Measurements from ENCODE around the gene ARHGAP45. TPM values are rescaled to one million over a fixed set of nuclear protein-coding genes. Genes with fewer than 3 reads are reported as not detected.

Gene ARHGAP45
- total RNA-seq, 1 donor from 2014 or later: 0.57 TPM

- H3K27me3 Mint-ChIP-seq (ENCODE audit: low read depth): no peaks in the 10 kb centered on the region
- no peaks in the 10 kb centered on the region for H3K9me3 Mint-ChIP-seq (ENCODE audit: low read depth)
- DNase-seq (ENCODE audit: low spot score): no peak
- peaks cover 5% of the 10 kb centered on the region for H3K4me1 Mint-ChIP-seq (ENCODE audit: low read depth)
- H3K27ac Mint-ChIP-seq (ENCODE audit: unreplicated experiment): no peak overlapping the region
- H3K4me3 Mint-ChIP-seq (ENCODE audit: unreplicated experiment): no peak overlapping the region
- TF ChIP-seq CTCF (IDR thresholded peaks at IDR 0.05): no peak
- peaks cover 6% of the 10 kb centered on the region for H3K36me3 Mint-ChIP-seq (ENCODE audit: low read depth)
These were observed 18.9 kb downstream of the ARHGAP45 start for GRCh38 chr19:1085676-1086442.

DNA sequence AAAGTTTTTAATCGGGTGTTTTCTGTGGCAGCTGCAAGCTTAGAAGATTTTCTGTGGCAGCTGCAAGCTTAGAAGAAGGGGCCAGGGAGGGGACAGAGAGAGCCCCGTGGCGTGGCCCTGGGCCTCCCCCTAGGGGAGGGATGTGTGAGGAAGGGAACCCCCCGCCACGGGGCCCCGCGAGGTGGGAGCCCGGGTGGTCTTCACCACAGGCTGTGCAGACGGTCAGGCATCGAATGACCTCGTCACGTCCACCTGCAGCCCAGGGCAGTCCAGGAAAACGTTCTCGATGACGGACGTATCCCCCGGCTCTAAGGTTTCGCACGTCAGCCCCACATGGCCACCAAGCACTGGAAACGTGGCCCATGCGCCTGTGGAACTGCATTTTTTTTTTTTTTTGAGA lies 19.6 kb downstream of the ARHGAP45 start:
- Mint-ChIP-seq H3K4me1 (ENCODE audit: low read depth) (peaks cover 3% of the 10 kb centered on the region), H3K36me3 (ENCODE audit: low read depth) (peaks cover 6% of the 10 kb centered on the region), H3K27me3 (ENCODE audit: low read depth) (no peaks in the 10 kb centered on the region), H3K9me3 (ENCODE audit: low read depth) (no peaks in the 10 kb centered on the region), H3K4me3 (ENCODE audit: unreplicated experiment) (no peak overlapping the region), H3K27ac (ENCODE audit: unreplicated experiment) (no peak overlapping the region)
- no peak for DNase-seq (ENCODE audit: low spot score)
- TF ChIP-seq CTCF (IDR thresholded peaks at IDR 0.05): no peak

DNA sequence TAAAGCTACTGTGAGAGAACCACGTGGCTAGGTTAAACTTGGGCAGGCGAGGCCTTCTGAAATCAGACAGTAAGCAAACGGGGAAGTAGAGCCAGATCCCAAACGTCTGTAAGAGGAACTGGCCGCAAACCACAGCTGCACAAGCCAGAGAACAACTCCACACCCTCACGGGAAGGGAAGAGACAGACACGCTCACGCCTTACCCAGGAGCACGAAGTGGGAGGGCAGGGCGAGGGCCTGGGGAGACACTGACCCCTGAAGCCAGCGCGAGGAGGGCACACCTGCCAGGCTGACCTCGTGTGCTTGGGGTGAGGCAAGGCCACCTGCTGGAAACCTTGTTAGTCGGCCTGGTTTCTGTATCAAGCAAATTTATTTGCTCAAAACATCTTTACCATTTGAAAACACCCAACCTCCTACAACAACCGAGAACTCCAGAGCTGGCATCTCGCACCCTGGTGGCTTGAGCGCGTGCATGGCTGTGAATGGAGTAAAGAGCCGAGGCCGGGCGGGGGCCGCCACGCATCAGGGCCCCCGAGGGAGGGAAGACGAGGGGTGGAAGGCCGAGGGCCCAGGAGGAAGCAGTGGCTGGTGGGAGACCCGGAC lies 20.9 kb downstream of the ARHGAP45 start:
- Mint-ChIP-seq H3K27me3 (ENCODE audit: low read depth) (no peaks in the 10 kb centered on the region), H3K27ac (ENCODE audit: unreplicated experiment) (no peak overlapping the region), H3K4me1 (ENCODE audit: low read depth) (no peaks in the 10 kb centered on the region), H3K9me3 (ENCODE audit: low read depth) (no peaks in the 10 kb centered on the region), H3K36me3 (ENCODE audit: low read depth) (peaks cover 6% of the 10 kb centered on the region), H3K4me3 (ENCODE audit: unreplicated experiment) (no peak overlapping the region)
- no peak for TF ChIP-seq CTCF (IDR thresholded peaks at IDR 0.05)
- no peak for DNase-seq (ENCODE audit: low spot score)

DNA sequence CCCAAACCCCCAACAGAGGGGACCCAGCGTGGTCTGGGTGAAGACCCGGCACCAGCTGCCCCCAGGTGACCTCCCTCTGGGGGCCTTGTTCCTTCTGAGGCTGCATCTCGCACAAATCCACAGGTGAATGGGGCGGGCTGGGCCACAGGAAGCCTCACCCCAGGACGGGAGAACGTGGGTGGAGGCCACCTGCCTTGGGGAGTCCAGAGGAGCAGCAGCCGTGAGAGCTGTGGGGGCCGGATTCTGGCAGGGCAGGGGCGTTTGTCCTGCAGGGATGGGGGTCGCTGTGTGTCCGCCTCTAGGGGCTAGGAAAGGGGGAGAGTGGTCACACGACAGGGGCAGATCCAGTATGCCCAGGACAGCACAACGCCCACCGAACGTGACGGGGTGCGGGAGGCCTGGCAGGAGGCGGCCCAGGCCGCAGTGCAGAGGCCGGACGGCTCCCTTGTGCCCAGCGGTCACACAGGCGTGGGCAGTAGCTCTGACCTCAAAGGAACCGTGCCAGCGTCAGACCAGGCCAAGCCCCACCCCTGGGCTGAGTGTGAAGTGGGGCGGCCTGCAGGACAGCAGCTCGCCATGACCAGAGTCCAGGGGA lies 21.5 kb downstream of the ARHGAP45 start:
- TF ChIP-seq CTCF (IDR thresholded peaks at IDR 0.05): no peak
- no peak overlapping the region for H3K27ac Mint-ChIP-seq (ENCODE audit: unreplicated experiment)
- no peaks in the 10 kb centered on the region for H3K27me3 Mint-ChIP-seq (ENCODE audit: low read depth)
- H3K36me3 Mint-ChIP-seq (ENCODE audit: low read depth): peaks cover 6% of the 10 kb centered on the region
- no peak overlapping the region for H3K4me3 Mint-ChIP-seq (ENCODE audit: unreplicated experiment)
- DNase-seq (ENCODE audit: low spot score): no peak
- H3K4me1 Mint-ChIP-seq (ENCODE audit: low read depth): peaks cover 6% of the 10 kb centered on the region
- H3K9me3 Mint-ChIP-seq (ENCODE audit: low read depth): no peaks in the 10 kb centered on the region

DNA sequence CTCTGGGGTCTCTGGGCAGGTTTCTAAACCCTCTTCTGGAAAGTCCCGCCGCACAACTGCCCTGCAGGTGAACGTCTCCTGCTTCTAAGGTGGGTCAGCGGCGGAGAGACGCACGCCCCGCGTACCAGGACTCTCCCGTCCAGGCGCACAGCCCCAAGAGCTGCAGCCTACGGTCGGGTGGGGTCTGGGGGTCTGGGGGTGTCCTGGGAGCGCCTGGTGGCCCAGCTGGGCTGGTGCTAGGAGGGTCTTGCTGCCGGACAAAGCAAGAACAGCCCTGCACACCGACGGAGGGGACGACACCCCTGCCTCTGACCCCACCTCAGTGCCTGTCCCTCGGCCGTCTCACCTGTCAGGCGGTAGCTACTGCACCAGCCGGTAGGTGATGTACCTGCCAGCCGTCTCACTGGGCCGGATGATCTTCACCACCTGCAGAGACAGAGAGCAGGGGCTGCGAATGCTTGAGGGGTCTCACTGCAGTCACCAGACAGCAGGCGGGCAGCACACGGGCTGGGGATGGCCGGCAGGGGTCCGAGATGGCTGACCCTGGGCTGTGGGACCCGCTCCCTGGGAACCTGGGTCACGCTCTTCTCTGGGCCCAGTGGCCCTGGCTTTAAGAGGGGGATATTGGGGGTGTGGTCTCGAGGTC lies 22.3 kb downstream of the ARHGAP45 start:
- Mint-ChIP-seq H3K36me3 (ENCODE audit: low read depth) (peaks cover 6% of the 10 kb centered on the region), H3K4me1 (ENCODE audit: low read depth) (peaks cover 13% of the 10 kb centered on the region), H3K9me3 (ENCODE audit: low read depth) (no peaks in the 10 kb centered on the region), H3K27me3 (ENCODE audit: low read depth) (no peaks in the 10 kb centered on the region), H3K4me3 (ENCODE audit: unreplicated experiment) (no peak overlapping the region), H3K27ac (ENCODE audit: unreplicated experiment) (no peak overlapping the region)
- DNase-seq (ENCODE audit: low spot score): no peak
- TF ChIP-seq CTCF (IDR thresholded peaks at IDR 0.05): no peak

Measured in chondrocyte (in vitro differentiated cells).